Measurements from ENCODE around the gene RAB6A.

RAB6A gene

DNA sequence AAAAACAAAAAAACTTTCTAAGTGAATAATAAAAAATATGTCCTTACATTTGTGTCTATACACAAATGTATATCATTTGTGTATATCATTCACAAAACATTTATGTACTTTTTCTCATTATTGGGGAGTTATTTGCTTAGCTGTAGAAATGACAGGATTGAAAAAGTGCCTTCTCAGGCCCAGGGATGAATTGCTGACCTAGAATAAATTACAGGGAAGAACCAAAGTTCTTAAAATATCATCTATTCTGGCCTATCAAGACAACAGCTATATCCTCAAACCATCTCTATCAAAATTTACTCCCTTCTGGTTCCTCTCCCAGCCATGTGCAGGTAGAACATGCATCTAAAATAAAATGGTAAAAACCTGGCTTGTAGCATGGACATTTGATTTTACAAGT lies 1.9 kb upstream of the RAB6A start:
- H3K4me3 ChIP-seq (ENCODE audit: low read depth, low read length): no peak overlapping the region
- no peak for DNase-seq (ENCODE audit: low read depth, low spot score)
- in situ Hi-C loops (cut with HindIII; ENCODE audit: low sequenced_read_pairs): no loop called here
- TF ChIP-seq, protein P1, sequence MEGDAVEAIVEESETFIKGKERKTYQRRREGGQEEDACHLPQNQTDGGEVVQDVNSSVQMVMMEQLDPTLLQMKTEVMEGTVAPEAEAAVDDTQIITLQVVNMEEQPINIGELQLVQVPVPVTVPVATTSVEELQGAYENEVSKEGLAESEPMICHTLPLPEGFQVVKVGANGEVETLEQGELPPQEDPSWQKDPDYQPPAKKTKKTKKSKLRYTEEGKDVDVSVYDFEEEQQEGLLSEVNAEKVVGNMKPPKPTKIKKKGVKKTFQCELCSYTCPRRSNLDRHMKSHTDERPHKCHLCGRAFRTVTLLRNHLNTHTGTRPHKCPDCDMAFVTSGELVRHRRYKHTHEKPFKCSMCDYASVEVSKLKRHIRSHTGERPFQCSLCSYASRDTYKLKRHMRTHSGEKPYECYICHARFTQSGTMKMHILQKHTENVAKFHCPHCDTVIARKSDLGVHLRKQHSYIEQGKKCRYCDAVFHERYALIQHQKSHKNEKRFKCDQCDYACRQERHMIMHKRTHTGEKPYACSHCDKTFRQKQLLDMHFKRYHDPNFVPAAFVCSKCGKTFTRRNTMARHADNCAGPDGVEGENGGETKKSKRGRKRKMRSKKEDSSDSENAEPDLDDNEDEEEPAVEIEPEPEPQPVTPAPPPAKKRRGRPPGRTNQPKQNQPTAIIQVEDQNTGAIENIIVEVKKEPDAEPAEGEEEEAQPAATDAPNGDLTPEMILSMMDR (IDR thresholded peaks at IDR 0.05; ENCODE audit: low read depth, low read length): no peak

DNA sequence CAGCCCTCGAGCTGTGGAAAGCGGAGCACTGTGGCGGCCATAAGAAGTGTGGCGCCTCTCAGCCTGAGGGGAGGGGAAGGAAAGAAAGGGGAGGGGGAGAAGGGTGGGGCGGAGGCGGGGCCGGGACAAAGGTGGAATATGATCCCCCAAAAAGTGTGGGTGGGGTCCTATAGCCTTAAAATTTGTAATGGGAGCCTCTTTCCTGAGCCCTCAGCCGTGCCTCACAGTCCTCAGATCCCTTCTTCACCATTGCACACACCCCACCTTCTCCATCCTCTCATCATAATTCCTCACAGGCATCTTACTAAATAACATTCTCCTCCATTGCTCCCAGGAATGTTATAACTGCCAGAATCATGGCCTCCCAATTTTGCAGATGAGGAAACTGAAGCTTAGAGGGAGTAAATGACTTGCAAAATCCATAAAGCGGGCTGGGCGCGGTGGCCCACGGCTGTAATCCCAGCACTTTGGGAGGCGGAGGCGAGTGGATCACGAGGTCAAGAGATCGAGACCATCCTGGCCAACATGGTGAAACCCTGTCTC lies 600 bp upstream of the RAB6A start:
- DNase-seq (ENCODE audit: low read depth, low spot score): no peak

DNA sequence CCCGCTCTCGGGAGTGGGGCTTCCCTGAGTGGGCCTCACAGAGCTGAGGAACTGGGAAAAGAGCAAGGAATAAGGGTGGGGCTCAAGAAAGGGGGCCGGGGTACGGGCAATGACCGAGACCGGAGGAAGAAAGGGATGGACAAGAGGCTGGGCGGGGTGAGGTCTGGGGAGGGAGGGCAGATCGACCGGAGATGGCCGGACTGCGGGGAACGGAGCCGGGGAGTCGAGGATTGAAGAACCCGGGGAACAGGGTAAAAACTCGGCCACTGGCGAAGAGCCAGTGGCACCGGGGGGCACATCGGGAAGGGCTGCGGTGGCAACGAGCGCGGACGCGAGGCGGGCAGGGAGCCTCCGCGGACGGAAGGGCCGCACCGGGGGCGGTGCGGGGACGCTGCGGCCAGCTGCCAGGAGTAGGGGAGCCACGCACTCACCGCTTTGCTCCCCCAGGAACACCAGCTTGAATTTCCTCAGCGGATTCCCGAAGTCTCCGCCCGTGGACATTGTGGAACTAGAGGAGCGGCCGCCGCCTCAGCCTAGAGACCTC lies 667 bp downstream of the RAB6A start:
- H3K4me3 ChIP-seq (ENCODE audit: low read depth, low read length): peak overlapping the region; percentile 77
- in situ Hi-C loops (cut with HindIII; ENCODE audit: low sequenced_read_pairs): no loop called here
- DNase-seq (ENCODE audit: low read depth, low spot score): peak; percentile 46
- TF ChIP-seq, protein P1 (IDR thresholded peaks at IDR 0.05; ENCODE audit: low read depth, low read length): no peak

More for the DNA sequence above, 600 bp upstream of the RAB6A start:
- TF ChIP-seq, protein P1 (IDR thresholded peaks at IDR 0.05; ENCODE audit: low read depth, low read length): no peak
- in situ Hi-C loops (cut with HindIII; ENCODE audit: low sequenced_read_pairs): no loop called here
- peak overlapping the region; percentile 28 for H3K4me3 ChIP-seq (ENCODE audit: low read depth, low read length)

GRCh38 chr11:73759610-73760134 lies 1.2 kb downstream of the RAB6A start:
- in situ Hi-C loops (cut with HindIII; ENCODE audit: low sequenced_read_pairs): no loop called here
- peak; percentile 45 for DNase-seq (ENCODE audit: low read depth, low spot score)
- TF ChIP-seq, protein P1 (IDR thresholded peaks at IDR 0.05; ENCODE audit: low read depth, low read length): peak; percentile 18

GRCh38 chr11:73758451-73758850 lies 2.4 kb downstream of the RAB6A start:
- peak overlapping the region; percentile 77 for H3K4me3 ChIP-seq (ENCODE audit: low read depth, low read length)

More at GRCh38 chr11:73759610-73760134, 1.2 kb downstream of the RAB6A start:
- peak overlapping the region; percentile 77 for H3K4me3 ChIP-seq (ENCODE audit: low read depth, low read length)

GRCh38 chr11:73757598-73757997 lies 3.3 kb downstream of the RAB6A start:
- no peak for DNase-seq (ENCODE audit: low read depth, low spot score)
- in situ Hi-C loops (cut with HindIII; ENCODE audit: low sequenced_read_pairs): no loop called here
- H3K4me3 ChIP-seq (ENCODE audit: low read depth, low read length): no peak overlapping the region
- TF ChIP-seq, protein P1 (IDR thresholded peaks at IDR 0.05; ENCODE audit: low read depth, low read length): no peak

More at GRCh38 chr11:73758451-73758850, 2.4 kb downstream of the RAB6A start:
- TF ChIP-seq, protein P1 (IDR thresholded peaks at IDR 0.05; ENCODE audit: low read depth, low read length): no peak
- in situ Hi-C loops (cut with HindIII; ENCODE audit: low sequenced_read_pairs): no loop called here
- DNase-seq (ENCODE audit: low read depth, low spot score): no peak

Measured in astrocyte of the spinal cord (primary cell).